RWPE2 (cell line): ENCODE data around the gene CCDC192.

Experiments used
- ATAC-seq: fragments of 200-7000 bp; cut with Tn5 transposase; 3 replicates; pipeline ENCODE4 v1.9.1; 2021; ENCODE audit warnings: low read depth
- DNase-seq: peaks from one replicate; pipeline ENCODE4 v3.0.0-alpha.2; 2020; ENCODE audit warnings: low spot score
- H3K27ac ChIP-seq: fragments of 450-650 bp; 2 replicates; pipeline ENCODE4 v1.5.1; 2017; ENCODE audit warnings: mild to moderate bottlenecking; ENCODE audit not compliant: poor library complexity, severe bottlenecking
- H3K27me3 ChIP-seq: fragments of 250-450 bp; sonication (Bioruptor Pico); 2 replicates; pipeline ENCODE4 v1.5.1; 2021; ENCODE audit warnings: mild to moderate bottlenecking, moderate library complexity; ENCODE audit not compliant: insufficient read depth, poor library complexity, severe bottlenecking
- H3K36me3 ChIP-seq: fragments of 250-450 bp; sonication (Bioruptor Pico); 2 replicates; pipeline ENCODE4 v1.5.1; 2020; ENCODE audit warnings: low read depth, mild to moderate bottlenecking, moderate library complexity
- H3K4me1 ChIP-seq: fragments of 250-450 bp; sonication (Bioruptor Pico); 2 replicates; pipeline ENCODE4 v1.5.1; 2021; ENCODE audit warnings: mild to moderate bottlenecking, moderate library complexity; ENCODE audit not compliant: insufficient read depth, poor library complexity, severe bottlenecking
- H3K4me3 ChIP-seq: fragments of 250-450 bp; sonication (Bioruptor Pico); 2 replicates; pipeline ENCODE4 v1.5.1; 2021; ENCODE audit warnings: mild to moderate bottlenecking, moderate library complexity; ENCODE audit not compliant: severe bottlenecking
- H3K9me3 ChIP-seq: fragments of 250-450 bp; sonication (Bioruptor Pico); 2 replicates; pipeline ENCODE4 v1.5.1; 2021; ENCODE audit warnings: mild to moderate bottlenecking, moderate library complexity; ENCODE audit not compliant: severe bottlenecking
- CTCF ChIP-seq: fragments of 450-650 bp; IDR thresholded peaks from one replicate; pipeline ENCODE4 v1.5.1; 2017; ENCODE audit warnings: mild to moderate bottlenecking, moderate library complexity; ENCODE audit not compliant: poor library complexity, severe bottlenecking

Gene CCDC192

GRCh38 chr5:127907907-127908306 is 204.7 kb downstream of the CCDC192 start:
- no peak for ATAC-seq
- no peak overlapping the region for H3K27ac ChIP-seq

GRCh38 chr5:127909066-127909465 is 205.9 kb downstream of the CCDC192 start:
- ATAC-seq: peak; percentile 97
- no peaks in the 10 kb centered on the region for H3K36me3 ChIP-seq
- no peaks in the 10 kb centered on the region for H3K9me3 ChIP-seq
- no peaks in the 10 kb centered on the region for H3K27me3 ChIP-seq
- TF ChIP-seq CTCF: peak; percentile 88
- no peak overlapping the region for H3K4me3 ChIP-seq
- no peak for DNase-seq
- no peak overlapping the region for H3K27ac ChIP-seq
- H3K4me1 ChIP-seq: no peaks in the 10 kb centered on the region

More at GRCh38 chr5:127907907-127908306, 204.7 kb downstream of the CCDC192 start:
- H3K4me3 ChIP-seq: no peak overlapping the region
- no peaks in the 10 kb centered on the region for H3K9me3 ChIP-seq
- H3K27me3 ChIP-seq: no peaks in the 10 kb centered on the region
- H3K4me1 ChIP-seq: no peaks in the 10 kb centered on the region
- H3K36me3 ChIP-seq: no peaks in the 10 kb centered on the region
- TF ChIP-seq CTCF: no peak
- DNase-seq: no peak

- DNase-seq (no peak), ATAC-seq (no peak)
- H3K27me3 ChIP-seq: no peaks in the 10 kb centered on the region
- TF ChIP-seq CTCF: no peak
- H3K36me3 ChIP-seq: no peaks in the 10 kb centered on the region
- H3K27ac ChIP-seq: no peak overlapping the region
- no peaks in the 10 kb centered on the region for H3K4me1 ChIP-seq
- no peaks in the 10 kb centered on the region for H3K9me3 ChIP-seq
- H3K4me3 ChIP-seq: no peak overlapping the region
Observed at GRCh38 chr5:127909821-127910220, 206.6 kb downstream of the CCDC192 start.

DNA sequence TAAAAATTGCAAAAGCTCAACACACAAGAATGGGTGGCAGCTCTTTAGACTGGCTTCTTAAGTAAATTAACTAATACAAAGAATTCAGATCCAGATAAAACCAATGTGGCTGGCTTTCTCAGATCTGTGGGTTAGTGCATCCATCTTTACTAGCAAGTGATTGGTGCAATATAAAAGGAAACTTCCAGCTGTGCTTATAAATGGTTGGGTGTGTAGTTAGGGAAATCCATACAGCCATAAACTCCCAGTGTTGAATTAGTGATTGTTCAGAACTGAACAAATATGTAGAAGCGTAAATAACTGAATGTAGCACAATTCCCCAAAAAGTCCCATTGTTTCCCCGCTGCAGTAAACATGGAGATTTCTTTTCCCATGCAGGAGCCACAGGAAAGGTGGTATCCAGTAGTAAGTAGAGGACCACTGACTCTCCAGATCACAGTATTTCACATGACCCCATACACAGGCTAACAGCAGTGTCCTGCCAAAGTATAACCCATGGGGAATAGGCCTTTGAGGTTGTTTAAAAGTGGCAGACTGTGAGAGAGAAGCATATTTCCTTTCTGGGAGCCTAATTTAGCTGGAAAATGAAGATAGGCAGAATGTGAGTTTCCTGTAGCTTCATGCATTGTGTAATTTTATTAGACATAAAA is 207.2 kb downstream of the CCDC192 start:
- no peaks in the 10 kb centered on the region for H3K4me1 ChIP-seq
- H3K27me3 ChIP-seq: no peaks in the 10 kb centered on the region
- no peak for TF ChIP-seq CTCF
- H3K9me3 ChIP-seq: no peaks in the 10 kb centered on the region
- ATAC-seq (no peak), DNase-seq (no peak)
- no peak overlapping the region for H3K27ac ChIP-seq
- no peaks in the 10 kb centered on the region for H3K36me3 ChIP-seq
- no peak overlapping the region for H3K4me3 ChIP-seq

DNA sequence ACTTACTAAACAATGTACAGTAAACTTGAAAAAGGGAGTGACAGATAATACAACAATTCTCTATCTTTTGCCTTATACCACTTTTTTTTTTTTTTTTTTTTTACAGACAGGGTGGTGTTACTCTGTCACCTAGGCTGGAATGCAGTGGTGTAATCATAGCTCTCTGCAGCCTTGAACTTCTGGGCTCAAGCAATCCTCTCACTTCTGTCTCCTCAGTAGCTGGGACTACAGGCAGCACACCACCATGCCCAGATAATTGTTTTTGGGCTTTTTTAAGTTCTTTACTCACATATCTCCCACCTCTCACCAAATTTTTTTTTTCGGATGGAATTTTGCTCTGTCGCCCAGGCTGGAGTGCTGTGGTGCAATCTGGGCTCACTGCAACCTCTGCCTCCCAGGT is 208.4 kb downstream of the CCDC192 start:
- no peak overlapping the region for H3K4me3 ChIP-seq
- no peak overlapping the region for H3K27ac ChIP-seq
- ATAC-seq (no peak), DNase-seq (no peak)
- no peak for TF ChIP-seq CTCF
- H3K27me3 ChIP-seq: no peaks in the 10 kb centered on the region
- H3K9me3 ChIP-seq: no peaks in the 10 kb centered on the region
- H3K36me3 ChIP-seq: no peaks in the 10 kb centered on the region
- H3K4me1 ChIP-seq: no peaks in the 10 kb centered on the region
